Kidney epithelial cell (primary cell): ENCODE measurements around the gene TGM5. TPM values are rescaled to one million over a fixed set of nuclear protein-coding genes. Genes with fewer than 3 reads are reported as not detected.
"Not testable (repeated sequence)": the region's sequence is repeated elsewhere in the genome, so short reads cannot be mapped to it uniquely, and the experiment has no call there.

Experiments used
- DNase-seq: peaks from one replicate; pipeline ENCODE4 v3.0.0-alpha.2; 2010; ENCODE audit warnings: low read depth
- H3K27me3 ChIP-seq: 2 replicates; pipeline ENCODE4 v1.6.0; 2011; ENCODE audit warnings: low read length; ENCODE audit not compliant: control insufficient read depth, insufficient read depth
- H3K36me3 ChIP-seq: 2 replicates; pipeline ENCODE4 v1.5.1; 2011; ENCODE audit warnings: low read length; ENCODE audit not compliant: control insufficient read depth, insufficient read depth
- H3K4me3 ChIP-seq: 2 replicates; pipeline ENCODE4 v1.5.1; 2011; ENCODE audit warnings: low read depth, mild to moderate bottlenecking, control low read depth, low read length
- CTCF ChIP-seq: IDR thresholded peaks from 2 replicates; pipeline ENCODE4 v1.5.1; 2011; ENCODE audit warnings: mild to moderate bottlenecking, moderate library complexity, low read length, control low read depth, inconsistent platforms; ENCODE audit not compliant: insufficient read depth, poor library complexity, severe bottlenecking
- total RNA-seq: library from RNA; depleted of rRNA; stranded (reverse); fragments of >200 nt; gene quantifications from 2 replicates; pipeline ENCODE4 v1.2.3, GENCODE V29; 2015

Gene TGM5
- total RNA-seq, 1 donor from 2014 or later, result not detected

GRCh38 chr15:43230640-43231115 is 36.0 kb downstream of the TGM5 start:
- DNase-seq, result no peak
- peaks cover 5% of the 10 kb centered on the region for H3K27me3 ChIP-seq
- no peaks in the 10 kb centered on the region for H3K36me3 ChIP-seq
- H3K4me3 ChIP-seq, result no peak overlapping the region
- TF ChIP-seq CTCF, result no peak

- Histone ChIP-seq H3K4me3 (no peak overlapping the region), H3K36me3 (no peaks in the 10 kb centered on the region), H3K27me3 (peaks cover 5% of the 10 kb centered on the region)
- no peak for DNase-seq
- TF ChIP-seq CTCF, result no peak
Observed at GRCh38 chr15:43229977-43230376, 36.8 kb downstream of the TGM5 start.

GRCh38 chr15:43226436-43227305 is 40.1 kb downstream of the TGM5 start:
- no peak for DNase-seq
- H3K36me3 ChIP-seq, result no peaks in the 10 kb centered on the region
- H3K27me3 ChIP-seq, result peaks cover 2% of the 10 kb centered on the region
- no peak overlapping the region for H3K4me3 ChIP-seq
- no peak for TF ChIP-seq CTCF

- DNase-seq, H3K36me3 ChIP-seq, H3K4me3 ChIP-seq, H3K27me3 ChIP-seq: not testable (repeated sequence)
Observed at GRCh38 chr15:43225950-43226255, 40.8 kb downstream of the TGM5 start.

- peak; percentile 26 for DNase-seq
- Histone ChIP-seq H3K27me3 (peaks cover 2% of the 10 kb centered on the region), H3K36me3 (no peaks in the 10 kb centered on the region), H3K4me3 (no peak overlapping the region)
- peak; percentile 79 for TF ChIP-seq CTCF
Observed at GRCh38 chr15:43225201-43225949, 41.4 kb downstream of the TGM5 start.

GRCh38 chr15:43221422-43221821 is 45.3 kb downstream of the TGM5 start:
- H3K36me3 ChIP-seq, result no peaks in the 10 kb centered on the region
- peaks cover 2% of the 10 kb centered on the region for H3K27me3 ChIP-seq
- H3K4me3 ChIP-seq, result no peak overlapping the region
- DNase-seq, result no peak
- TF ChIP-seq CTCF, result no peak
